OCI-LY7 (cell line): ENCODE measurements around the gene EIF2AK3.
"Not testable (repeated sequence)": the region's sequence is repeated elsewhere in the genome, so short reads cannot be mapped to it uniquely, and the experiment has no call there.

Source experiments
- CTCF ChIP-seq: fragments of 200-600 bp; sonication (generic); conservative IDR thresholded peaks from 2 replicates; pipeline ENCODE4 v1.5.1; 2014; ENCODE audit warnings: mild to moderate bottlenecking, antibody characterized with exemption, low read length, moderate library complexity, mixed read lengths
- EZH2phosphoT487 ChIP-seq: fragments of 200-600 bp; sonication (generic); IDR thresholded peaks from 2 replicates; pipeline ENCODE4 v1.6.1; 2018; ENCODE audit warnings: low read depth, borderline replicate concordance, mild to moderate bottlenecking, mixed run types, antibody characterized with exemption, low read length, moderate library complexity, mixed read lengths

- TF ChIP-seq CTCF, EZH2phosphoT487: not testable (repeated sequence)
Observed at GRCh38 chr2:88623831-88624465, 3.3 kb downstream of the EIF2AK3 start.
